GM21381 (cell line): ENCODE measurements around the gene BCAS3.
"Not testable (repeated sequence)": the region's sequence is repeated elsewhere in the genome, so short reads cannot be mapped to it uniquely, and the experiment has no call there.

Experiments
- ATAC-seq: cut with Tn5 transposase; IDR thresholded peaks from one replicate; pipeline ENCODE4 v1.9.1; 2021; ENCODE audit warnings: mild to moderate bottlenecking, moderate library complexity; ENCODE audit not compliant: unreplicated experiment

BCAS3 gene

GRCh38 chr17:61144617-61145564 is 467.2 kb downstream of the BCAS3 start:
- no peak for ATAC-seq

- ATAC-seq: not testable (repeated sequence)
These were observed 469.2 kb downstream of the BCAS3 start for GRCh38 chr17:61146833-61147232.

GRCh38 chr17:61149106-61149825 is 471.6 kb downstream of the BCAS3 start:
- ATAC-seq: no peak

- no peak for ATAC-seq
These were observed 472.3 kb downstream of the BCAS3 start for GRCh38 chr17:61149862-61150362.

- no peak for ATAC-seq
These were observed 473.1 kb downstream of the BCAS3 start for GRCh38 chr17:61150686-61151299.

- no peak for ATAC-seq
These were observed 475.2 kb downstream of the BCAS3 start for GRCh38 chr17:61152898-61153297.

- no peak for ATAC-seq
These were observed 478.1 kb downstream of the BCAS3 start for GRCh38 chr17:61155590-61156237.

GRCh38 chr17:61157246-61157886 is 479.7 kb downstream of the BCAS3 start:
- no peak for ATAC-seq

- ATAC-seq: no peak
These were observed 480.7 kb downstream of the BCAS3 start for GRCh38 chr17:61158376-61158775.

- ATAC-seq: no peak
These were observed 481.7 kb downstream of the BCAS3 start for GRCh38 chr17:61159221-61159814.

GRCh38 chr17:61160204-61160603 is 482.6 kb downstream of the BCAS3 start:
- no peak for ATAC-seq

- ATAC-seq: no peak
These were observed 483.3 kb downstream of the BCAS3 start for GRCh38 chr17:61160789-61161445.

GRCh38 chr17:61161615-61162134 is 484.0 kb downstream of the BCAS3 start:
- no peak for ATAC-seq

GRCh38 chr17:61164517-61164916 is 486.9 kb downstream of the BCAS3 start:
- no peak for ATAC-seq

GRCh38 chr17:61167075-61167474 is 489.4 kb downstream of the BCAS3 start:
- no peak for ATAC-seq

- no peak for ATAC-seq
These were observed 490.9 kb downstream of the BCAS3 start for GRCh38 chr17:61168506-61168905.

GRCh38 chr17:61174310-61174709 is 496.7 kb downstream of the BCAS3 start:
- no peak for ATAC-seq

GRCh38 chr17:61175298-61176142 is 497.9 kb downstream of the BCAS3 start:
- ATAC-seq: no peak
